Measurements from ENCODE around the gene TMEM222.

The TMEM222 gene

GRCh38 chr1:27361553-27361952, 39.6 kb downstream of the TMEM222 start:
- Histone ChIP-seq H3K9ac (ENCODE audit: low read depth, low read length) (no peak overlapping the region), H3K4me3 (ENCODE audit: low read depth in 1 of 2, low read length in 2 of 2) (no peak overlapping the region), H3K9me3 (ENCODE audit: insufficient read depth, low read length, severe bottlenecking) (no peaks in the 10 kb centered on the region), H2AFZ (ENCODE audit: low read depth, low read length) (no peak overlapping the region), H3K79me2 (ENCODE audit: insufficient read depth, low read length) (no peaks in the 10 kb centered on the region), H3K36me3 (ENCODE audit: insufficient read depth, low read length) (no peaks in the 10 kb centered on the region), H3K4me1 (ENCODE audit: insufficient read depth, low read length) (peaks cover 34% of the 10 kb centered on the region), H3K4me2 (ENCODE audit: insufficient read depth, low read length) (no peak overlapping the region), H3K27ac (ENCODE audit: low read length) (no peak overlapping the region), H4K20me1 (ENCODE audit: insufficient read depth, low read length) (no peaks in the 10 kb centered on the region), H3K27me3 (ENCODE audit: insufficient read depth, low read length, poor library complexity) (peaks cover 10% of the 10 kb centered on the region)
- DNase-seq (no peak), ATAC-seq (ENCODE audit: insufficient read depth, low read depth) (no peak)
- TF ChIP-seq EZH2 (IDR thresholded peaks at IDR 0.05; ENCODE audit: borderline replicate concordance, low read depth, low read length, severe bottlenecking) = no peak
- TF ChIP-seq, protein P1, sequence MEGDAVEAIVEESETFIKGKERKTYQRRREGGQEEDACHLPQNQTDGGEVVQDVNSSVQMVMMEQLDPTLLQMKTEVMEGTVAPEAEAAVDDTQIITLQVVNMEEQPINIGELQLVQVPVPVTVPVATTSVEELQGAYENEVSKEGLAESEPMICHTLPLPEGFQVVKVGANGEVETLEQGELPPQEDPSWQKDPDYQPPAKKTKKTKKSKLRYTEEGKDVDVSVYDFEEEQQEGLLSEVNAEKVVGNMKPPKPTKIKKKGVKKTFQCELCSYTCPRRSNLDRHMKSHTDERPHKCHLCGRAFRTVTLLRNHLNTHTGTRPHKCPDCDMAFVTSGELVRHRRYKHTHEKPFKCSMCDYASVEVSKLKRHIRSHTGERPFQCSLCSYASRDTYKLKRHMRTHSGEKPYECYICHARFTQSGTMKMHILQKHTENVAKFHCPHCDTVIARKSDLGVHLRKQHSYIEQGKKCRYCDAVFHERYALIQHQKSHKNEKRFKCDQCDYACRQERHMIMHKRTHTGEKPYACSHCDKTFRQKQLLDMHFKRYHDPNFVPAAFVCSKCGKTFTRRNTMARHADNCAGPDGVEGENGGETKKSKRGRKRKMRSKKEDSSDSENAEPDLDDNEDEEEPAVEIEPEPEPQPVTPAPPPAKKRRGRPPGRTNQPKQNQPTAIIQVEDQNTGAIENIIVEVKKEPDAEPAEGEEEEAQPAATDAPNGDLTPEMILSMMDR (IDR thresholded peaks at IDR 0.05; ENCODE audit: borderline replicate concordance, extremely low read depth, low read length, poor library complexity, severe bottlenecking) = no peak

DNA sequence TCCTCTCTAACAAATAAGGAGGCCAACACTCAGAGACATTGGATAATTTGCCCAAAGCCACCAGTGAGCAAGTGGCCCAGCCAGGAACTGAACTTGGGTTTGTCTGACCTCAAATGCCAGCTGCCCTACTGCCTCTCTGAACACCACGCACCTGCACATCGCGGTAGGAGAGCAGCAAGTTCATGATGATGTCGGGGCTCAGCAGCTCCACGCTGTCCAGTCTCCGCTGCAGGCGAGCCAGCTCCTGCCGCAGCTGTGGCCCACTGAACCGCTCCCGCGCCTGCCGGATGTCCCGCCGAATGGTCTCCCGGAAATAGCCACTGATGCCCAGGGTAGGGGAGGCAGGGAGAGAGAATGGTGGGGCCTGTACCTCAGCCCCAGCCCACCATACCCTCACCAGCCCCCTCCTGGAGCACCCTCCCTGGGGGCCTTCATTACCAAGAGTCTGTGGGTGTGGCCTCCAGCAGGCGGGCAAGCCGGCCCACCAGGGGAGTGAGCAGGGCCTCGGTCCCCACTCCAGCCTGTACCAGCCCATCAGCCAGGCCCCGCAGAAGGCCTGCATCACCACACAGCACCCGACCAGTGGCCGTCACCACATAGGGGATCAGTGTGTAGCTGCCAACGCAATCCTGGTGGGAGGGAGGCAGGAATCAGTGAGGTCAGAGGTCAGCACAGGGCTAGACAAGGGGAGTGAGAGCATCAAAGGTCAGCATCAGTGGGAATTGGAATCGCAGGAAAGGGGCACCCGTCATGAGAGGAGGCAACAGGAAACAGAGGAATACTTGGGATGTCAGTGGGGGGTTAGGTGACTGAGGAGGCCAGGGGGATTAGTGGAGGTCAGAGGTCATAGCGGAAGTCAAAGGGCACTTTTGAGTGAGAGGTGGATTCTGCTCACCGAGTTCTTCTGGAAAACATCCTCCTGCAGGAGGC, 42.1 kb downstream of the TMEM222 start:
- H3K4me1 ChIP-seq (ENCODE audit: insufficient read depth, low read length) = peaks cover 27% of the 10 kb centered on the region
- H2AFZ ChIP-seq (ENCODE audit: low read depth, low read length) = no peak overlapping the region
- no peak overlapping the region for H3K27ac ChIP-seq (ENCODE audit: low read length)
- peaks cover 25% of the 10 kb centered on the region for H3K27me3 ChIP-seq (ENCODE audit: insufficient read depth, low read length, poor library complexity)
- no peaks in the 10 kb centered on the region for H3K9me3 ChIP-seq (ENCODE audit: insufficient read depth, low read length, severe bottlenecking)
- no peaks in the 10 kb centered on the region for H3K36me3 ChIP-seq (ENCODE audit: insufficient read depth, low read length)
- H3K4me3 ChIP-seq (ENCODE audit: low read depth in 1 of 2, low read length in 2 of 2) = no peak overlapping the region
- no peak for TF ChIP-seq EZH2 (IDR thresholded peaks at IDR 0.05; ENCODE audit: borderline replicate concordance, low read depth, low read length, severe bottlenecking)
- TF ChIP-seq, protein P1 (IDR thresholded peaks at IDR 0.05; ENCODE audit: borderline replicate concordance, extremely low read depth, low read length, poor library complexity, severe bottlenecking) = no peak
- no peak overlapping the region for H3K4me2 ChIP-seq (ENCODE audit: insufficient read depth, low read length)
- DNase-seq (no peak), ATAC-seq (ENCODE audit: insufficient read depth, low read depth) (no peak)
- no peaks in the 10 kb centered on the region for H3K79me2 ChIP-seq (ENCODE audit: insufficient read depth, low read length)
- no peaks in the 10 kb centered on the region for H4K20me1 ChIP-seq (ENCODE audit: insufficient read depth, low read length)
- no peak overlapping the region for H3K9ac ChIP-seq (ENCODE audit: low read depth, low read length)

- peak overlapping the region in 1 of 2 experiments; percentile 58; a peak in 2 of 4 replicates for H3K4me3 ChIP-seq (ENCODE audit: low read depth in 1 of 2, low read length in 2 of 2)
- H4K20me1 ChIP-seq (ENCODE audit: insufficient read depth, low read length) = no peaks in the 10 kb centered on the region
- DNase-seq (no peak), ATAC-seq (ENCODE audit: insufficient read depth, low read depth) (no peak)
- peak overlapping the region; percentile 48; the same call in 1 of the 2 replicates for H2AFZ ChIP-seq (ENCODE audit: low read depth, low read length)
- H3K79me2 ChIP-seq (ENCODE audit: insufficient read depth, low read length) = no peaks in the 10 kb centered on the region
- H3K27ac ChIP-seq (ENCODE audit: low read length) = no peak overlapping the region
- no peaks in the 10 kb centered on the region for H3K9me3 ChIP-seq (ENCODE audit: insufficient read depth, low read length, severe bottlenecking)
- no peak for TF ChIP-seq EZH2 (IDR thresholded peaks at IDR 0.05; ENCODE audit: borderline replicate concordance, low read depth, low read length, severe bottlenecking)
- TF ChIP-seq, protein P1 (IDR thresholded peaks at IDR 0.05; ENCODE audit: borderline replicate concordance, extremely low read depth, low read length, poor library complexity, severe bottlenecking) = no peak
- peaks cover 27% of the 10 kb centered on the region for H3K4me1 ChIP-seq (ENCODE audit: insufficient read depth, low read length)
- peaks cover 28% of the 10 kb centered on the region for H3K27me3 ChIP-seq (ENCODE audit: insufficient read depth, low read length, poor library complexity)
- peak overlapping the region; percentile 10; the same call in 1 of the 2 replicates for H3K9ac ChIP-seq (ENCODE audit: low read depth, low read length)
- H3K4me2 ChIP-seq (ENCODE audit: insufficient read depth, low read length) = peak overlapping the region; percentile 82
- no peaks in the 10 kb centered on the region for H3K36me3 ChIP-seq (ENCODE audit: insufficient read depth, low read length)
These were observed 42.9 kb downstream of the TMEM222 start for GRCh38 chr1:27364696-27365371.
